ENCODE results near the gene NUDCD3.

DNA sequence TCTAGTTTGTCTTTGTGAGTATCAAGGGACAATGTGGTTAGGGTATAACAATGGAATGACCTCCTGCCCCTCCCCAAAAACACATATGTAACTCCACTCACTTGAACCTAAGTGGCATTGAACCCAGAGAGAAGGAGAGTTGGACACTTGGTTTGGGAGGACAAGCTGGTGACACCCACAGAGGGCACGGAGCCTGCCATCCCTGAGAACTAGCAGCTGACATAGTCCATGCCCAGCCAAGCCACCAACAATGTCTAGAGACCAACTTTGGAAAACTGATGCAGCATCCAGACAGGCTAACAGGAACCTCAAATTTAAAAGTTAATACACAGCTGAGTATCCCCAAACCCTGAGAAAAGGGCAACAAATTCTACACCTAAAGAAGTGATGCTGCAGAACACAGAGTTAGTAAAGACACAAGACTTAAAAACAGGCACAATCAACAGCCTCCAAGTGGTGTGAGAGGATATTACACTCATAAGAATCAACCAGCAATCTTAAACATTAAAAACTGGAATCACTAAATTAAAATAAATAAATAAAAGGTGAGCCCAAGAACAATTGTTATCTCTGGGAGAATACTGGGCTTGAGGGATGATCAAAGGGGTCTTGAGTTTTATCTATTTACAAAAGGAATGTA, 27.2 kb downstream of the NUDCD3 start:
- no peak for TF ChIP-seq EZH2 (optimal IDR thresholded peaks at IDR 0.05; ENCODE audit: low read depth, low read length)
- TF ChIP-seq, protein P1, sequence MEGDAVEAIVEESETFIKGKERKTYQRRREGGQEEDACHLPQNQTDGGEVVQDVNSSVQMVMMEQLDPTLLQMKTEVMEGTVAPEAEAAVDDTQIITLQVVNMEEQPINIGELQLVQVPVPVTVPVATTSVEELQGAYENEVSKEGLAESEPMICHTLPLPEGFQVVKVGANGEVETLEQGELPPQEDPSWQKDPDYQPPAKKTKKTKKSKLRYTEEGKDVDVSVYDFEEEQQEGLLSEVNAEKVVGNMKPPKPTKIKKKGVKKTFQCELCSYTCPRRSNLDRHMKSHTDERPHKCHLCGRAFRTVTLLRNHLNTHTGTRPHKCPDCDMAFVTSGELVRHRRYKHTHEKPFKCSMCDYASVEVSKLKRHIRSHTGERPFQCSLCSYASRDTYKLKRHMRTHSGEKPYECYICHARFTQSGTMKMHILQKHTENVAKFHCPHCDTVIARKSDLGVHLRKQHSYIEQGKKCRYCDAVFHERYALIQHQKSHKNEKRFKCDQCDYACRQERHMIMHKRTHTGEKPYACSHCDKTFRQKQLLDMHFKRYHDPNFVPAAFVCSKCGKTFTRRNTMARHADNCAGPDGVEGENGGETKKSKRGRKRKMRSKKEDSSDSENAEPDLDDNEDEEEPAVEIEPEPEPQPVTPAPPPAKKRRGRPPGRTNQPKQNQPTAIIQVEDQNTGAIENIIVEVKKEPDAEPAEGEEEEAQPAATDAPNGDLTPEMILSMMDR (IDR thresholded peaks at IDR 0.05; ENCODE audit: low read length): peak; percentile 32
- no peak for TF ChIP-seq EZH2phosphoT487 (IDR thresholded peaks at IDR 0.05; ENCODE audit: low read length)

All from MM.1S (cell line).